ENCODE data around the gene DRAM1.

The DRAM1 gene

DNA sequence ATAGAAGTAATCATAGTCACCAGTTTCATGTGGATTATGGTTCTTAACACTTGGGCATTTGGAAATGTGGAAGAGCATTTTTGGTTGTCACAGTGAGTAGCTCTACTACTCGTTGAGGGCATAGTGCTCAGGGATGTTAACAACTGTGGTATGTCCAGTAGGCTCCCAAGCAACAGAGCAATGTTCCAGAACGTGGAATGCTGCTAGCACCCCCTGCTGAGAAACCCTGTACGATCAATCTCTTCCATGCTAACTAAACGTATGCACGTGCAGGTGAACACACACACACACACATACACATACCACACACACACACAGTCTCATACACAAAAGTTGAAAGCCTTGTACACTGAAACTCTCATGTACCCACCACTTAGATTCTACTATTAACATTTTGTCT lies 30.1 kb upstream of the DRAM1 start:
- no peaks in the 10 kb centered on the region for H3K36me3 ChIP-seq (ENCODE audit: control insufficient read depth, insufficient read depth, low read length)
- DNase-seq, result no peak

DNA sequence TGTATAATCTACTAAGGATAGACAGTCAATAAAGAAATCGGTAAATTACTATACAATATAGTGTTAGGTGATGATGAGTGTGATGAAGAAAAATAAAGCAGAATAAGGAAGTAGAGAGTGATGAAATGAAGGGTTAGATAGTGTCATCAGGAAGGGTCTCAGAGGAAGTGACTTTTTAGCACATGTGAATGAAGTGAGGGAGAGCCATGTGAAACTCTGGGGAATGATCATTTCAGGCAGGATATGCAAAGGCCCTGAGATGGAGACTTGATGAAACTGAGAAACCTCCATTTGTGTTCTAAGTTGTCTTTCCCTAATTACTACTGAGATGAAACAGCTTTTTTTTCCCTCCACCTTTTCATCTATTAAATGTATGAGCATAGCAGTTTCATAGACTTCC lies 27.2 kb upstream of the DRAM1 start:
- H3K4me3 ChIP-seq (ENCODE audit: low read length), result no peak overlapping the region
- no peaks in the 10 kb centered on the region for H3K36me3 ChIP-seq (ENCODE audit: control insufficient read depth, insufficient read depth, low read length)
- H3K4ac ChIP-seq (ENCODE audit: low read depth, low read length), result no peak overlapping the region
- no peaks in the 10 kb centered on the region for H3K27me3 ChIP-seq (ENCODE audit: insufficient read depth, low read length, poor library complexity)
- H3K23ac ChIP-seq (ENCODE audit: low read length), result no peak overlapping the region
- no peak overlapping the region for H2BK15ac ChIP-seq (replicated peaks; ENCODE audit: low read depth)
- WGBS (ENCODE audit: extremely low coverage, insufficient coverage, low lambda C conversion rate), result 100% methylated on average over 1 of the region's 1 CpG
- no peaks in the 10 kb centered on the region for H3K4me1 ChIP-seq (ENCODE audit: control insufficient read depth, low read depth, low read length)
- no peak overlapping the region for H2AK5ac ChIP-seq (ENCODE audit: low read length)
- H4K5ac ChIP-seq (ENCODE audit: low read length), result no peak overlapping the region
- no peak for DNase-seq
- H3K79me1 ChIP-seq (ENCODE audit: low read length), result no peaks in the 10 kb centered on the region
- no peak overlapping the region for H3K4me2 ChIP-seq (ENCODE audit: low read length)
- no peak overlapping the region for H2BK120ac ChIP-seq (ENCODE audit: low read depth, low read length)
- H2BK5ac ChIP-seq (ENCODE audit: low read length), result no peak overlapping the region
- no peak overlapping the region for H3K18ac ChIP-seq (ENCODE audit: low read length)
- no peak overlapping the region for H3K9ac ChIP-seq (ENCODE audit: low read length)
- no peaks in the 10 kb centered on the region for H3K79me2 ChIP-seq (ENCODE audit: control insufficient read depth, insufficient read depth, low read length)
- H4K8ac ChIP-seq (ENCODE audit: low read depth, low read length), result no peak overlapping the region
- H3K27ac ChIP-seq (ENCODE audit: low read depth, low read length), result no peak overlapping the region
- no peak overlapping the region for H3K56ac ChIP-seq (ENCODE audit: low read length)

More for the DNA sequence above, 30.1 kb upstream of the DRAM1 start:
- no CpG with 5 or more reads among the region's 5 CpGs for WGBS (ENCODE audit: extremely low coverage, insufficient coverage, low lambda C conversion rate)
- Histone ChIP-seq H3K27me3 (ENCODE audit: insufficient read depth, low read length, poor library complexity) (no peaks in the 10 kb centered on the region), H3K18ac (ENCODE audit: low read length) (no peak overlapping the region), H4K5ac (ENCODE audit: low read length) (no peak overlapping the region), H3K4me2 (ENCODE audit: low read length) (no peak overlapping the region), H3K4me1 (ENCODE audit: control insufficient read depth, low read depth, low read length) (no peaks in the 10 kb centered on the region), H3K9ac (ENCODE audit: low read length) (no peak overlapping the region), H4K8ac (ENCODE audit: low read depth, low read length) (no peak overlapping the region), H2BK120ac (ENCODE audit: low read depth, low read length) (no peak overlapping the region), H2BK5ac (ENCODE audit: low read length) (no peak overlapping the region), H3K27ac (ENCODE audit: low read depth, low read length) (no peak overlapping the region), H2AK5ac (ENCODE audit: low read length) (no peak overlapping the region), H3K79me2 (ENCODE audit: control insufficient read depth, insufficient read depth, low read length) (no peaks in the 10 kb centered on the region), H3K79me1 (ENCODE audit: low read length) (no peaks in the 10 kb centered on the region), H3K56ac (ENCODE audit: low read length) (no peak overlapping the region), H3K4me3 (ENCODE audit: low read length) (no peak overlapping the region), H3K4ac (ENCODE audit: low read depth, low read length) (no peak overlapping the region), H3K23ac (ENCODE audit: low read length) (no peak overlapping the region), H2BK15ac (replicated peaks; ENCODE audit: low read depth) (no peak overlapping the region)

DNA sequence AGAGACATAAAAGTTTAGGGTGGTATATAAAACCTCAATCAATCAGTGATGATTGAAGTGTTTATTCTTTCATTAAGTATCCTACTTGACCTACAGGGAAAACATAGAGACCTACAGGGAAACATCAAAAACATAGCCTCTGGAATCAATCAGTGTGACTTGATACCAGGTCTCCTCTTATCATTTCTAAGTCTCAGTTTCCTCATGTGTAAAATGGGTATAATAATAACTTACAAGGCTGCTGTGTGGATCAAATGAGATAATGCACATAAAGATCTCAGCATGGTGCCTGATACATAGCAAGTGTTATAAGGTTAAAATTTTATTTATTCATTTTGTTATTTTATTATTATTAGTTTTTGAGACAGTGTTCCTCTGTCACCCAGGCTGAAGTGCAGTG lies 24.4 kb upstream of the DRAM1 start:
- no peak for DNase-seq
- H4K8ac ChIP-seq (ENCODE audit: low read depth, low read length), result no peak overlapping the region
- H2BK120ac ChIP-seq (ENCODE audit: low read depth, low read length), result no peak overlapping the region
- H3K56ac ChIP-seq (ENCODE audit: low read length), result no peak overlapping the region
- H3K27ac ChIP-seq (ENCODE audit: low read depth, low read length), result no peak overlapping the region
- H3K27me3 ChIP-seq (ENCODE audit: insufficient read depth, low read length, poor library complexity), result no peaks in the 10 kb centered on the region
- H3K79me1 ChIP-seq (ENCODE audit: low read length), result no peaks in the 10 kb centered on the region
- no peak overlapping the region for H2BK15ac ChIP-seq (replicated peaks; ENCODE audit: low read depth)
- no peaks in the 10 kb centered on the region for H3K79me2 ChIP-seq (ENCODE audit: control insufficient read depth, insufficient read depth, low read length)
- H3K36me3 ChIP-seq (ENCODE audit: control insufficient read depth, insufficient read depth, low read length), result no peaks in the 10 kb centered on the region
- H3K23ac ChIP-seq (ENCODE audit: low read length), result no peak overlapping the region
- no peak overlapping the region for H3K4me2 ChIP-seq (ENCODE audit: low read length)
- H3K4ac ChIP-seq (ENCODE audit: low read depth, low read length), result no peak overlapping the region
- H3K4me3 ChIP-seq (ENCODE audit: low read length), result no peak overlapping the region
- no peak overlapping the region for H4K5ac ChIP-seq (ENCODE audit: low read length)
- H2AK5ac ChIP-seq (ENCODE audit: low read length), result no peak overlapping the region
- H3K4me1 ChIP-seq (ENCODE audit: control insufficient read depth, low read depth, low read length), result no peaks in the 10 kb centered on the region
- no peak overlapping the region for H3K18ac ChIP-seq (ENCODE audit: low read length)
- no peak overlapping the region for H2BK5ac ChIP-seq (ENCODE audit: low read length)
- H3K9ac ChIP-seq (ENCODE audit: low read length), result no peak overlapping the region

DNA sequence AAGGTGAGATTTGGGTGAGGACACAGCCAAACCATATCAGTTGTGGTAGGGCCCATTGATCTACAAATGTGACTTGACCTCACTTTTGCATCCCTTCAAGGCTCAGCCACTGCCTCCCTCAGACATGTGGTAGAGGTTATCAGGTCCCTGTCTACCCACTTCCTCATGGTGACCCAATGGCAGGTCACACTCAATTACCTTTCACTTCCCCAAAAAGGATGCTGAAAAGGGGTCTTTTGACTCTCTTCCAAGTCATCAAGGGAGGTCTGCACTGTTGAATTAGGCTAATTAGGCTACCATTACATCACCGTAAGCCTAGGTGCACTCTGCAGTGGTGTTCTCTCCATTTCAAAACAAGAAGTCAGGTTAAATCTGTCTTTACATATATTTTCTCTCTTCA lies 22.6 kb upstream of the DRAM1 start:
- H3K79me1 ChIP-seq (ENCODE audit: low read length), result no peaks in the 10 kb centered on the region
- no CpG with 5 or more reads among the region's 1 CpG for WGBS (ENCODE audit: extremely low coverage, insufficient coverage, low lambda C conversion rate)
- no peak overlapping the region for H4K8ac ChIP-seq (ENCODE audit: low read depth, low read length)
- no peaks in the 10 kb centered on the region for H3K79me2 ChIP-seq (ENCODE audit: control insufficient read depth, insufficient read depth, low read length)
- no peak overlapping the region for H2BK120ac ChIP-seq (ENCODE audit: low read depth, low read length)
- no peak overlapping the region for H2BK15ac ChIP-seq (replicated peaks; ENCODE audit: low read depth)
- H2AK5ac ChIP-seq (ENCODE audit: low read length), result no peak overlapping the region
- no peak overlapping the region for H3K4me3 ChIP-seq (ENCODE audit: low read length)
- no peaks in the 10 kb centered on the region for H3K36me3 ChIP-seq (ENCODE audit: control insufficient read depth, insufficient read depth, low read length)
- no peak overlapping the region for H3K23ac ChIP-seq (ENCODE audit: low read length)
- H3K27me3 ChIP-seq (ENCODE audit: insufficient read depth, low read length, poor library complexity), result no peaks in the 10 kb centered on the region
- H3K18ac ChIP-seq (ENCODE audit: low read length), result no peak overlapping the region
- no peak overlapping the region for H4K5ac ChIP-seq (ENCODE audit: low read length)
- no peak overlapping the region for H3K9ac ChIP-seq (ENCODE audit: low read length)
- H3K4me1 ChIP-seq (ENCODE audit: control insufficient read depth, low read depth, low read length), result no peaks in the 10 kb centered on the region
- no peak overlapping the region for H3K4me2 ChIP-seq (ENCODE audit: low read length)
- H3K27ac ChIP-seq (ENCODE audit: low read depth, low read length), result no peak overlapping the region
- H3K56ac ChIP-seq (ENCODE audit: low read length), result no peak overlapping the region
- no peak overlapping the region for H2BK5ac ChIP-seq (ENCODE audit: low read length)
- H3K4ac ChIP-seq (ENCODE audit: low read depth, low read length), result no peak overlapping the region
- DNase-seq, result no peak

DNA sequence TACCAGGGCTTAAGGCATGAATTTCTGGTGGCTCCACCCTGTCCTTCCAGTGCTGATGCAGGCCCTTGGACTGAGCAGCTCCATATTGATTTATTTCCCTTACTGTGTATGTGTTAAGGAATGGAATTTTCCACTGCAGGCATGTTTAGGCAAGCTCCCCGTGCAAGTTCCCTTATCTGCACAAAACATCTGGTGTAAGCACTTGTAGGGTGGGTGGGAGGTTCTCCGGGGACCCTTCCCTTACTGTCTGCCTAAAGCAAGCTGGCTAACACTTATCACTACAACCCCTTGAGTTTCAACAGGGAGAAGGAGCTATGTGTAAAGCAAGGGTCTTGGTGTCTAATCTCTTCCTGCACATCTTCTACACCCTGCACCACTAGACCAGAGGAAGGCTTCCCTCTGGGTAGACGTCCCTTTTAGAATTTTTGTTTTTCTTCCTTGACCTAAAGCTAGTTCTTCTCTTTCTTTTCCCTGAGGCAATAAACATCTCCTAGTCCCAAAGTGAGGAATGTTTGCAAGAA lies 22.0 kb upstream of the DRAM1 start:
- Histone ChIP-seq H3K79me2 (ENCODE audit: control insufficient read depth, insufficient read depth, low read length) (no peaks in the 10 kb centered on the region), H4K8ac (ENCODE audit: low read depth, low read length) (no peak overlapping the region), H2AK5ac (ENCODE audit: low read length) (no peak overlapping the region), H2BK120ac (ENCODE audit: low read depth, low read length) (no peak overlapping the region), H3K4me2 (ENCODE audit: low read length) (no peak overlapping the region), H3K56ac (ENCODE audit: low read length) (no peak overlapping the region), H3K27ac (ENCODE audit: low read depth, low read length) (no peak overlapping the region), H4K5ac (ENCODE audit: low read length) (no peak overlapping the region), H2BK5ac (ENCODE audit: low read length) (no peak overlapping the region), H3K4me1 (ENCODE audit: control insufficient read depth, low read depth, low read length) (no peaks in the 10 kb centered on the region), H3K23ac (ENCODE audit: low read length) (no peak overlapping the region), H3K79me1 (ENCODE audit: low read length) (no peaks in the 10 kb centered on the region), H3K4ac (ENCODE audit: low read depth, low read length) (no peak overlapping the region), H3K27me3 (ENCODE audit: insufficient read depth, low read length, poor library complexity) (no peaks in the 10 kb centered on the region), H3K36me3 (ENCODE audit: control insufficient read depth, insufficient read depth, low read length) (no peaks in the 10 kb centered on the region), H3K4me3 (ENCODE audit: low read length) (no peak overlapping the region), H3K9ac (ENCODE audit: low read length) (no peak overlapping the region), H2BK15ac (replicated peaks; ENCODE audit: low read depth) (no peak overlapping the region), H3K18ac (ENCODE audit: low read length) (no peak overlapping the region)
- no peak for DNase-seq
- no CpG with 5 or more reads among the region's 3 CpGs for WGBS (ENCODE audit: extremely low coverage, insufficient coverage, low lambda C conversion rate)

DNA sequence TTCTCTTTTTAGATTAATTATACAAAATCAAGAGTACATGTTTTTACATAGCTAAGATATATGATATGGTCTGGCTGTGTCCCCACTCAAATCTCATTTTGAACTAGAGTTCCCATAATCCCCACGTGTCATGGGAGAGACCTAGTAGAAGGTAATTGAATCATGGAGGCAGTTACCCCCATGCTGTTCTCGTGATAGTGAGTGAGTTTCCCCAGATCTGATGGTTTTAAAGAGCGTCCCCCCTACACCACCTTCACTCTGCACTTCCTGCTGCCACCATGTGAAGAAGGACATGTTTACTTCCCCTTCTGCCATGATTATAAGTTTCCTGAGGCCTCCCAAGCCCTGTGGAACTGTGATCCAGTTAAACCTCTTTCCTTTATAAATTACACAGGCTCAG lies 21.4 kb upstream of the DRAM1 start:
- Histone ChIP-seq H3K23ac (ENCODE audit: low read length) (no peak overlapping the region), H3K56ac (ENCODE audit: low read length) (no peak overlapping the region), H2BK15ac (replicated peaks; ENCODE audit: low read depth) (no peak overlapping the region), H3K4me3 (ENCODE audit: low read length) (no peak overlapping the region), H4K5ac (ENCODE audit: low read length) (no peak overlapping the region), H3K27ac (ENCODE audit: low read depth, low read length) (no peak overlapping the region), H3K79me1 (ENCODE audit: low read length) (no peaks in the 10 kb centered on the region), H3K79me2 (ENCODE audit: control insufficient read depth, insufficient read depth, low read length) (no peaks in the 10 kb centered on the region), H4K8ac (ENCODE audit: low read depth, low read length) (no peak overlapping the region), H3K4me1 (ENCODE audit: control insufficient read depth, low read depth, low read length) (no peaks in the 10 kb centered on the region), H3K36me3 (ENCODE audit: control insufficient read depth, insufficient read depth, low read length) (no peaks in the 10 kb centered on the region), H2BK120ac (ENCODE audit: low read depth, low read length) (no peak overlapping the region), H3K9ac (ENCODE audit: low read length) (no peak overlapping the region), H2AK5ac (ENCODE audit: low read length) (no peak overlapping the region), H3K4me2 (ENCODE audit: low read length) (no peak overlapping the region), H3K27me3 (ENCODE audit: insufficient read depth, low read length, poor library complexity) (no peaks in the 10 kb centered on the region), H3K4ac (ENCODE audit: low read depth, low read length) (no peak overlapping the region), H3K18ac (ENCODE audit: low read length) (no peak overlapping the region), H2BK5ac (ENCODE audit: low read length) (no peak overlapping the region)
- DNase-seq, result no peak
- WGBS (ENCODE audit: extremely low coverage, insufficient coverage, low lambda C conversion rate), result no CpG with 5 or more reads among the region's 3 CpGs
